HL-60 (cell line): ENCODE results near the gene GADD45A.
"Not testable (repeated sequence)": the region's sequence is repeated elsewhere in the genome, so short reads cannot be mapped to it uniquely, and the experiment has no call there.

Source experiments
- DNase-seq, 2 experiments: peaks; one replicate each; pipeline ENCODE4 v3.0.0-alpha.2; 2010 to 2020; ENCODE audit warnings: low read depth in 1 of 2, low spot score in 1 of 2
- H3K27ac ChIP-seq: fragments of 250-450 bp; sonication (Bioruptor Pico); replicated peaks from 2 replicates; pipeline ENCODE4 v1.5.1; 2020; ENCODE audit warnings: mild to moderate bottlenecking, moderate library complexity
- H3K27me3 ChIP-seq: fragments of 250-450 bp; sonication (Bioruptor Pico); 2 replicates; pipeline ENCODE4 v1.5.1; 2021; ENCODE audit warnings: mild to moderate bottlenecking, moderate library complexity; ENCODE audit not compliant: insufficient read depth, poor library complexity, severe bottlenecking
- H3K4me3 ChIP-seq: replicated peaks from 2 replicates; pipeline ENCODE4 v1.5.1; 2011; ENCODE audit warnings: mild to moderate bottlenecking, control low read depth, low read length; ENCODE audit not compliant: insufficient read depth
- GABPA ChIP-seq: IDR thresholded peaks from 2 replicates; pipeline ENCODE4 v1.6.1; 2012; ENCODE audit warnings: low read depth
- POLR2AphosphoS5 ChIP-seq: IDR thresholded peaks from 2 replicates; pipeline ENCODE4 v1.6.1; 2012; ENCODE audit warnings: low read depth
- REST ChIP-seq: IDR thresholded peaks from 2 replicates; pipeline ENCODE4 v1.6.1; 2012; ENCODE audit warnings: low read depth; ENCODE audit not compliant: insufficient replicate concordance
- SPI1 ChIP-seq: IDR thresholded peaks from 2 replicates; pipeline ENCODE4 v1.6.1; 2012; ENCODE audit warnings: low read depth, mild to moderate bottlenecking, borderline replicate concordance
- TF ChIP-seq, protein P1 (sequence below): IDR thresholded peaks from one replicate; pipeline ENCODE4 v1.5.1; 2011; ENCODE audit warnings: low read length, control low read depth, inconsistent platforms; ENCODE audit not compliant: insufficient read depth

GADD45A gene

DNA sequence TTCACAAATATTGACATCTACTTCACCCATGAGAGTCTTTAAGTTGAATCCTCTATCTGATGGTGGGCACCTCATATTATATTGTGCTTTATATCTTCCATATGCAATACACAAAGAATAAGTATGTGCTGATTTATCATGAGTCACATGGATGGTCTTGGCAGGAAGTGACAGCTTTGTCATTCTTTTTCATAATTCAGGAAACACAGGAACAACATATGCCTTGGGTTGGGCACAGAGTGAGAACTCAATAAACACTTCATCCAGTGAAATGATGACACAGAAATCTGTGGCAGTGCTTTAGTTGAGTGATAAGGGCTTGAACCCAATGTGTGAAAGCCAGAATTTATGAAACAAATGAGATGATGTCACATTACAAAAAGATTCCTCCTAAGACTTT is 41.2 kb downstream of the GADD45A start:
- DNase-seq: no peak
- H3K27ac ChIP-seq: no peak overlapping the region
- H3K27me3 ChIP-seq: no peaks in the 10 kb centered on the region
- TF ChIP-seq SPI1 (no peak), POLR2AphosphoS5 (no peak), REST (no peak), GABPA (no peak)
- TF ChIP-seq, protein P1, sequence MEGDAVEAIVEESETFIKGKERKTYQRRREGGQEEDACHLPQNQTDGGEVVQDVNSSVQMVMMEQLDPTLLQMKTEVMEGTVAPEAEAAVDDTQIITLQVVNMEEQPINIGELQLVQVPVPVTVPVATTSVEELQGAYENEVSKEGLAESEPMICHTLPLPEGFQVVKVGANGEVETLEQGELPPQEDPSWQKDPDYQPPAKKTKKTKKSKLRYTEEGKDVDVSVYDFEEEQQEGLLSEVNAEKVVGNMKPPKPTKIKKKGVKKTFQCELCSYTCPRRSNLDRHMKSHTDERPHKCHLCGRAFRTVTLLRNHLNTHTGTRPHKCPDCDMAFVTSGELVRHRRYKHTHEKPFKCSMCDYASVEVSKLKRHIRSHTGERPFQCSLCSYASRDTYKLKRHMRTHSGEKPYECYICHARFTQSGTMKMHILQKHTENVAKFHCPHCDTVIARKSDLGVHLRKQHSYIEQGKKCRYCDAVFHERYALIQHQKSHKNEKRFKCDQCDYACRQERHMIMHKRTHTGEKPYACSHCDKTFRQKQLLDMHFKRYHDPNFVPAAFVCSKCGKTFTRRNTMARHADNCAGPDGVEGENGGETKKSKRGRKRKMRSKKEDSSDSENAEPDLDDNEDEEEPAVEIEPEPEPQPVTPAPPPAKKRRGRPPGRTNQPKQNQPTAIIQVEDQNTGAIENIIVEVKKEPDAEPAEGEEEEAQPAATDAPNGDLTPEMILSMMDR: no peak
- H3K4me3 ChIP-seq: no peak overlapping the region

GRCh38 chr1:67729872-67730271 is 44.9 kb downstream of the GADD45A start:
- DNase-seq: no peak
- Histone ChIP-seq H3K27me3 (no peaks in the 10 kb centered on the region), H3K27ac (no peak overlapping the region), H3K4me3 (no peak overlapping the region)
- TF ChIP-seq POLR2AphosphoS5 (no peak), REST (no peak), GABPA (no peak), SPI1 (no peak)
- TF ChIP-seq, protein P1: no peak

DNA sequence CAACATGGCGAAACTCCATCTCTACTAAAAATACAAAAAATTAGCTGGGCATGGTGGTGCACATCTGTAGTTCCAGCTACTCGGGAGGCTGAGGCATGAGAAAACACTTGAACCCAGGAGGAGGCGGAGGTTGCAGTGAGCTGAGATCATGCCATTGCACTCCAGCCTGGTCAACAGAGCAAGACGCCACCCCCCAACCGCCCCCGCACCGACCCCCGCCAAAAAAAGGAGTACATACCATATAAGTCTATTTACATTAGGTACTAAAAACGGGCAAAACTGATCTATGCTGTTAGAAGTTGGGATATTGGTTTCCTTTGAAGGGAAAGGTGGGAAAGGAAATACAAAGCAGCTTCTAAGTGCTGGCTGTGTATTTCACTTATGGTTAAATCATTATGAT is 45.3 kb downstream of the GADD45A start:
- H3K27me3 ChIP-seq, H3K27ac ChIP-seq, DNase-seq, H3K4me3 ChIP-seq: not testable (repeated sequence)

GRCh38 chr1:67731322-67731721 is 46.3 kb downstream of the GADD45A start:
- Histone ChIP-seq H3K27me3 (no peaks in the 10 kb centered on the region), H3K4me3 (no peak overlapping the region), H3K27ac (no peak overlapping the region)
- DNase-seq: no peak
- TF ChIP-seq GABPA (no peak), POLR2AphosphoS5 (no peak)

DNA sequence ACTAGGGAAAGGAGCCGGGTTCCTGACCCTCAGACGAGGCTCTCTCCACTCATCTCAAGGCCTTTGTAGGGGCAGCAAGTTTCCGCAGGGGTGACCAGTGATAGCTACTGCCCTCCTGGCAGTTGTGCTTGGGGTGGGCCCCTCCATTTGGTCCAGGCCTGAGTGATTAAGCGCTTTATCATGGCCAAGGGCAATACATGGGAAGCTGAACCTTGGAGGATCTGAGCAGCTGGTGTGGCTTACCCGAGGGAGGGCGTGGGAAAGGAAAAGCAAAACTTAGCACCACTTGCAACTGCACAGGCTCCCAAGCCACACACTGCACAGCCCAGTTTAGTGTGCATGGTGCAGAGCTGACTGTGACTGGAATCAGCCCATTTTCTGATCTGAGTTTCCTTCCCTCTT is 47.8 kb downstream of the GADD45A start:
- peak overlapping the region; percentile 48 for H3K27ac ChIP-seq
- TF ChIP-seq POLR2AphosphoS5 (0 out of 2 replicates have a peak, but pooled peaks have one; percentile 35), GABPA (no peak)
- H3K4me3 ChIP-seq: no peak overlapping the region
- peak; percentile 49 to 74 for DNase-seq
- H3K27me3 ChIP-seq: no peaks in the 10 kb centered on the region
